HG03280 (cell line): ENCODE data around the gene ABCA2.

Experiments used
- ATAC-seq: cut with Tn5 transposase; IDR thresholded peaks from one replicate; pipeline ENCODE4 v1.9.1; 2021; ENCODE audit warnings: mild to moderate bottlenecking, moderate library complexity; ENCODE audit not compliant: unreplicated experiment

The ABCA2 gene

DNA sequence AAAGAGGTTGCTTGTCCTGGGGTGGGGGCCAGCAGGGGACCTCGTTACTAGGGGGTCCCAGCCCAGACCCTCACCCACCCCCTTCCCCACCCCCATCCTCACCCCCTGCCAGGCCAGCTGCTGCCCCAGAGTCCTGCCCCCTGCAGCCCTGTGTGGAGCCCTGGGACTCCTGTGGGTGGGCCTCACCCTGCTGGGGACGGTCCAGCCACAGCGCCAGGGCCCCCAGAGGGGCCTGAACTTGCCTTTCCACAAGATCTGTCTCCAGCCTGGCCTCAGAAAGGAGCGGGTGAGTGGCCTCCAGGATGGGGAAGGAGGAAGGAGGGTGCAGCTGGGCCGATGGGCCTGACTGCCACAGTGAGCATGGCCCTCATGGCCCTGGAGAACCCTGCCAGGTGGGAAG, 58.3 kb downstream of the ABCA2 start:
- ATAC-seq: no peak

DNA sequence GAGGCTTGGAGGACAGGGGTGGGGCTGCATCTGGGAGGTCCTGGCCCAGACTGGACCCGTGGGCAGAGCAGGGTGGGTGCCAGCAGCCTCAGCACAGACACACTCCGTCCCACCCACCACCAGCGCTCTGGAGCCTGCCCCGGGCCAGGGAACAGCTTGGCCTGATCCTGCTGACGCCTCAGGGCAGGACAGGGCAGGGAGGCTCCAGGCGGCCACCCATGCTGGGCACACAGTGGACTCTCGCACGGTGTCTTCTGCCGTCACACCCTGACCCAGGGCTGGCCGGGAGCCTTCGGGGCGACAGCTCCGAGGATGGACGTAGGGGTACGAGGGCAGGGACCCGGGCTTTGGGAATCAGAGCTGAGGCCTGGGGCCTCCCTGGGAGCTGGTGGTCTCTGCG, 58.9 kb downstream of the ABCA2 start:
- no peak for ATAC-seq

- ATAC-seq: no peak
Observed at GRCh38 chr9:136968333-136969127, 59.5 kb downstream of the ABCA2 start.

DNA sequence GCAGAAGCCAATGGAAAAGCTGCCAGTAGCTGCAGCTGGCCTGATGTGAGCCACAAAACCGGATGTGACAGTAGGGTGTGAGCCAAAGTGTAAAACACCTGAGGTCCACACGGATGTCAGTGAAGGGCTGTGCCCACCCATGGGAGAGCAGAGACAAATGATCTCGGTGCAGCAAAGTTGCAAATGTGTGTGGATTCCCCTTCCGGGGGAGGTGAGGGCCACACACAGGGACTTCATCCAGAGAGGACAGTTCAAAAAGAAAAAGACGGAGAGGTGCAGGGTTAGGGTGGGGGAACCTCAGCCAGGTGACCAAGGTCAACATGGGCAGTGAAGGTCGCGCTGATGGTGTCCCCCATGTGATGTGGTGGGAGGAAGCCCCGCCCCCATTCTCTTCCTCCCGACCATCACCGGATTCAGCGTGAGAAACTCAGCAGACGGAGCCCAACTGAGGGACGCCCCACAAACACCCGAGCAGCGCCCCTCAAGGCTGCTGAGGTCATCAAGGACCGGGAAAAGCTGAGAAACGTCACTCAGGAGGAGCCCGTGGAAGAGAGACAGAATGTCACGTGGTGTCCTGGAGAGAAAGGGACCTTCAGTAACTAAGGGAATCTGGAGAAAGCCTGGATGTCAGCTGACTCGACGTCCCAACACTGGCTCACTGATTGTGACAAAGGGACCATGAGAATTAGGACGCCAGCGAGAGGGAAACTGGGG, 62.1 kb downstream of the ABCA2 start:
- no peak for ATAC-seq

DNA sequence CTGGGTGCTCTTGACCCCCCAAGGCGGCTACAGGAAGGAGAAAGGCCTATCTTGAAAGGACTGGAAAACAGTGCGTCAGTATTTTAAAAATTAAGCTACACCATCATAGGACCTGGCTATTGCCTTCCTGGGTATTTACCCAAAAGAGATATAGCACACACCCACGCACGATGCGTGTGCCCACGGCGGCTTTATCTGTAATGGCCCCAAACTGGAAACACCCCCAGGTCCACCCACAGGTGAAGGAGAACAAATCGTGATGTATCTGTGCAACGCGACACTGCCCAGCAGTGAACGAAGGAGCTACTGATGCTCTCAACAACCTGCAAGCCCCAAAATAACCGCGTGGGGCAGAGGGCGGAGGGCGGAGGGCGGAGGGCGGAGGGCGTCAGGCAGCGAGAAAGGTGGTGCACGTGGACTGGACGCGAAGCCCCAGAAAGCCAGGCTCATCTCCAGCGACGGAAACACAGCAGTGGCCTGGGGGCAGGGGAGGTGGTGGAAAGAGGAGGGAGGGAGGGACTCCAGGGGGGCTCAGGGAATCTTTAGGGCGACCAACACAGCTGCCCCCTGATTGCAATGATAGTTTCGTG, 63.1 kb downstream of the ABCA2 start:
- no peak for ATAC-seq

- no peak for ATAC-seq
Observed at GRCh38 chr9:136964171-136964689, 63.8 kb downstream of the ABCA2 start.

DNA sequence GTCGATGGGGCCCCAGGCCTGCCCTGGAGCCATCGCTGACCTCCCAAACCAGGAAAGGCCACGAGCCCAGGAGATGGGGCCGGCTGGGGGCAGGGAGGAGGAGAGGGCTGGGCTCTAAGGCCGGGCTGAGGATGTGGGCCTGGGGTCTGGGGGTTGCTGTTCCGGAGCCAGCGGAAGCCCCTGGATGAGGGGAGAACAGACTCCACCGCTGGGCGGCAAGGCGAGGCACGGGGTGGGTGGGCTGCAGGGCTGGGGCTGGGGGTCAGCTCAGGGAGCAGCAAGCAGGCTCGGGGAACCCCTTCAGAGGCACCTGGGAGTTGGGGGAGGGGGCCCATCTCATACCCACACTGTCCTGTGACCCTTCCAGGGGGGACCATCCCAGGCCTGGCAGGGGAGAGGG, 64.3 kb downstream of the ABCA2 start:
- ATAC-seq: no peak

GRCh38 chr9:136963341-136963740, 64.7 kb downstream of the ABCA2 start:
- no peak for ATAC-seq

- no peak for ATAC-seq
Observed at GRCh38 chr9:136962701-136963248, 65.3 kb downstream of the ABCA2 start.

DNA sequence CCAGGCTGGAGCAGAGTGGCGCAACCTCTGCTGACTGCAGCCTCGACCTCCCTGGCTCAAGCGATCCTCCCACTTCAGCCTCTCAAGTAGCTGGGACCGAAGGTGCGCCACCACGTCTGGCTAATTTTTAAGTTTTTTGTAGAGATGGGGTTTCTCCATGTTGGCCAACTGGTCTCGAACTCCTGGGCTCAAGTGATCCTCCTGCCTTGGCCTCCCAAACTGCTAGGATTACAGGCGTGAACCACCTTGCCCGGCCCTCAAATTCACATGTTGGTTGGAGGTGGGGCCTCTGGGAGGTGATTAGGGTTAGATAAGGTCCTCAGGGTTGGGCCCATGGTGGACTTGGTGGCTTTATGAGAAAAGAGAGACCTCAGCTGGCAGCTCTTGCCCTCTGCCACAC, 65.9 kb downstream of the ABCA2 start:
- no peak for ATAC-seq

DNA sequence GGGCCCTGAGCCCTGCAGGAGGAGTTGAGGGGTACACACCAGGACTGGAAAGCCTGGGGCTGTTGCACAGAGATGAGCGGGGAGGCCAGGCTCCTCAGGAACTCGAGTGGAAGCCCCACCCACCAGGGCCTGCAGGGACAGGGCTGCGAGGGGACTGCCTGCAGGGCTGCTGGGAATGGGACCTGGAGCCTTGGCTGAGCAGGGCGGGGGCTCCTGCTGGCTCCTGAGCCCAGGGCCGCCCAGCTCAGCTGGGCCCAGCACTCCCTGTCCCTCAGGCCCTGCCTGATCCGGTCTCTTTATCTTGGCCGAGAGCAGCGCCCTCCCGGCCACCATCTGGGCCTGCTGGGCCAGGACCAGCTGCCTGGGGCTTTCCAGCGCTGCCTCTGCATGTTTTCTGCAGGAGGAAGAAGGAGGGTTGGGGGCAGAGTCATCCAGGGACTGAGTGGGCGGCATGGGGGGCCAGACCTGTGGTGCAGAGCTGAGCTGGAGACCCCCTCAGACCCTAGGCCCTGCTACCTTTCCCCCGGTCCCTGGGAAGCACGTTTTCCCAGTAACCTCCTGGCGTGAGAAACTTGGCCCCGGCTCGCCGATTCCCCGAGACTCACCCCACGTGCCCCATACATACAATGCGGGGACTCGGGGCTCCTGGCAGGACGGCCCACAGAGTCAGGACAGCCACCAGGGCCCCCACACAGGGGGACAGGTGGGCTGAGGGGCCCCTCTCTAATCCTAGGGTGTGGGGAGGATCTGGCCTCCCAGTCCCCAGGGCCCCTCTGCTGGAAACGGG, 66.6 kb downstream of the ABCA2 start:
- ATAC-seq: no peak

DNA sequence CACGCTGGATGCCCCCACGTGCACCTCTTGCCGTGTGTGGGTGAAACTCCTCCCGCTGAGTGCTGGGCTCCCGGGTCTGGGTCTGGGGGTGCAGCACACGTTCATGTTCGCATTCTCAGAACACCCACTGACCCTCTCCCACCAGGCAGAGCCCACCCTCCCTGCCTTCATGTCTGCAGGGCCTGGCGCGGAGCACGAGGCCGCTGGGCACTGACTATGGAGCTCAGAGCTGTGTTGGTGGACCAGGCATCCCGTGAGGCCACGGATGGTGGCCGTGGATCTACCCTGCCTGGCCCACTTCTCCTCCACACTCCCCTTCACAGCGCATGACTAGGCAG, 67.1 kb downstream of the ABCA2 start:
- no peak for ATAC-seq

DNA sequence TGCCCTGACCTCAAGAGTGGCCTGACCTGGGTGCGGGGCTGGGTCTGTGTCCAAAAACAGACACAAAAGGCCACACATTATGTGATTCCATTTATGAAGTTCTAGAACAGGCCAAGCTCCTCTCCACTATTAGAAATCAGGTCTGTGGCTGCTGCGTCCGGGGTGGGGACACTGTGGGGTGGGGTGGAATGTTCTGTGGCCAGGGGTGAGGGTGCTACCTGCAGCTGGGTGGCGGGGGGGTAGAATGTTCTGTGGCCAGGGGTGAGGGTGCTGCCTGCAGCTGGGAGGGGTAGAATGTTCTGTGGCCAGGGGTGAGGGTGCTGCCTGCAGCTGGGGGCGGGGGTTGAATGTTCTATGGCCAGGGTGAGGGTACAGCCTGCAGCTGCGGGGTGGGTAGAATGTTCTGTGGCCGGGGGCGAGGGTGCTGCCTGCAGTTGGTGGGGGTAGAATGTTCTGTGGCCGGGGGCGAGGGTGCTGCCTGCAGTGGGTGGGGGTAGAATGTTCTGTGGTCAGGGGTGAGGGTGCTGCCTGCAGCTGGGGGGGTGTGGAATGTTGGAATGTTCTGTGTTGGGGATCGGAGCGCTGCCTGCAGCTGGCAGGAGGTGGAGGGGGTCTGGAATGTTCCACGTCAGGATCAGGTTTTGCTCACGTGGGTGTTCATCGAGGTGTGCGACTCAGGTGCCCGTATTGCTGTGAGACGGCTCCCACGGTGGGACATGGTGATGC, 67.7 kb downstream of the ABCA2 start:
- ATAC-seq: no peak

DNA sequence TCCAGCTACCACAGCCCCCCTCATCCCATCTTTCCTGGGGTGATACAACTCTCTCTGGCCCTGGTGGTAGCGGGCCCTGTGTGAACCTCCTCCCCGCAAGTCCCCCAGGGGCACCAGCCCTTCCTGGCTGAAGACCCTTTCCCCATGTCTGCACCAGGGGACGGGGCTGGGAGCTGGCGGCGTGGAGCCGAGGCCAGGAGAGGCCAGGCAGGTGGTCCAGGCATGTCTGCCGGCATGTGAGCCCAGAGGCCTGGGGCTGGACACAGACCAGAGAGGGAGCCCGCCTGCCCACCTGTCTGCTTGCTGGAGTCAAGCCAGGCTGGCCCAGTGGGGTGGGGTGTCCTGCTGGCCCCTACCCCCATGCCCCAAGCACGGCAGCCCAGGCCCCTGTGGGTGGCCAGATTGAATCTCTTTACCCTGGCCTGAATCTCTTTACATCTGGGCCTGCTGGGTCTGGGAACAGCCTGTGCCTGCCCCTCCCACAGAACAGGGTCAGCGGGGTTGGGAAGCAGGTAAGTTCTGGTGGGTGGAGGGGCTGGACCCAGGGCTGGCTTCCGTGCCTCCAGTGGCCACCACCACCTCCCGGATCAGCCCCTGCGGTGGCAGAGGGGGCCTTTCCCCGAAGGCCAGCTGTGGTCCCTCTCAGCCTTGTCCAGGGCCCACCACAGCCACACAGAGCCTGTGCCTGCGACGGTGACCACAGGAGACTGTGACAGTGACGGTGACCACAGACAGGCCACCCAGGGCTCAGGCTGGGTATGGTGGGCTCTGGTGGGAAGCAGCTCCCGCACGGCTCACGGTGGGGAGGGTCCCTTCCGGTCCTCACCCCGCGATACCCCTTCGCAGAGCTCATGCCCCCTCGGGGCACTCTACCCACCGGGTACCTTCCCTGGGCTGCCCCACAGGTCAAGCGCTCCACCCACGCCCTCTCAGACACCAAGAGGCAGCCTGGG, 68.9 kb downstream of the ABCA2 start:
- no peak for ATAC-seq

DNA sequence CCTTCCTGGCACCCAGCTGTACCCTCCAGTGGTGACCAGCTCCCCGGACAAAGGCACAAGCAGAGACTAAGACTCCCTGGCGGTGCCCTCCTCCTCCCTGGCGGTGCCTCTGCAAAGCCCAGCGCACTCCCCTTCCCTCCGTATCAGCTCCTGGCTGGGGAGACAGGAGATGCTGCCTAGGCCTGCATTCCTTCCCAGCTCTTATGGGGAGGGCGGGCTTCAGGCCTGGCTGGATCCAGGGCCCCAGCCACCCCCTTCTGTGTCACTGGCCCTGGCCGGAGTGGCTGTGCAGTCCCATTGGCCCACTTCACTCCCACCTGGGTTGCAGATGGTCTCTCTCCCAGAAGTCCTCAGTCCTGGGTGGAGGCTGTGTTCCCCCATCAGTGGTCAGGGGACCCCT, 69.6 kb downstream of the ABCA2 start:
- ATAC-seq: no peak

DNA sequence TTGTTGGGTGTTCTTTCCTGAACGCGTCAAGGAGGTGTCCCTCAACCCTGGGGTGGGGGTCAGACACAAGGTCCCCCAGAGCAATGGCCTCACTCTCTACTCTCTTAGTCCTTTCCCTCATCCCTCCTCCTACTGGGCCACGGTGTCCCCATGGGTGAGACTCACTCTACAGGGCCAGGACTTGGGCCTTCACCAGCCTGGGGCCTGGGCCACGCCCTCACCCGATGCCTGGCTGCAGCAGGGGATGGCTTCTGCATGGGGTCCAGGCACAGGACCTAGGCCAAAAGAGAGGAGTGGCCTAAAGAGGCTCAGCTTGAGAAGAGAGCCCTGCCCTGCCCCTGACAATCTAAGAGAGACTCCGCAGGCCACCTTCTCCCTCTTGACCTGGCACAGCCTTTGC, 70.1 kb downstream of the ABCA2 start:
- ATAC-seq: no peak

- no peak for ATAC-seq
Observed at GRCh38 chr9:136957461-136957860, 70.6 kb downstream of the ABCA2 start.
